DND-41 (cell line): ENCODE measurements around the gene R3HDM1.

Experiments
- EZH2 ChIP-seq: IDR thresholded peaks from 3 replicates; pipeline ENCODE4 v1.6.1; 2012; ENCODE audit warnings: borderline replicate concordance, low read depth, mild to moderate bottlenecking, moderate library complexity, low read length, inconsistent platforms; ENCODE audit not compliant: severe bottlenecking
- TF ChIP-seq, protein P1 (sequence below): IDR thresholded peaks from 2 replicates; pipeline ENCODE4 v1.5.1; 2012; ENCODE audit warnings: borderline replicate concordance, low read length, moderate library complexity, mild to moderate bottlenecking; ENCODE audit not compliant: poor library complexity, severe bottlenecking; ENCODE audit errors: extremely low read depth

DNA sequence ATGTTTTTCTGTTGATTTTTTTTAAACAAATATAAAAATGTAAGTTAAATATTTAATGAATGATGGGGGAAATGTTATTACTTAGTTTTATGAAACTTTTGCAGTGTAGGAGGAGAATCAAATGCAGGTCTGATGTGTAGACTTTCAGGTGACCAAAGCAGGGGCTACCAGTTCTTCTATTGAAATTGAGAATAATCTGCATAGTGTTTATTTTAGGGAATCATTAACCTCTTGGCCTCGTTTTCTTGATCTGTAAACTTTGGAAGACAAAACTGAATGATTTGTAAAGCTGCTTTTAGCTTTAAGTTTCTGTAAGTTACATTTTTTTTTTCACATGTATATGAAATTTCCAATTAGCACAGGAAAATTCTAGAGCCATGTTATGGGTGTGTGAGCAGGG is 99.2 kb downstream of the R3HDM1 start:
- TF ChIP-seq, protein P1, sequence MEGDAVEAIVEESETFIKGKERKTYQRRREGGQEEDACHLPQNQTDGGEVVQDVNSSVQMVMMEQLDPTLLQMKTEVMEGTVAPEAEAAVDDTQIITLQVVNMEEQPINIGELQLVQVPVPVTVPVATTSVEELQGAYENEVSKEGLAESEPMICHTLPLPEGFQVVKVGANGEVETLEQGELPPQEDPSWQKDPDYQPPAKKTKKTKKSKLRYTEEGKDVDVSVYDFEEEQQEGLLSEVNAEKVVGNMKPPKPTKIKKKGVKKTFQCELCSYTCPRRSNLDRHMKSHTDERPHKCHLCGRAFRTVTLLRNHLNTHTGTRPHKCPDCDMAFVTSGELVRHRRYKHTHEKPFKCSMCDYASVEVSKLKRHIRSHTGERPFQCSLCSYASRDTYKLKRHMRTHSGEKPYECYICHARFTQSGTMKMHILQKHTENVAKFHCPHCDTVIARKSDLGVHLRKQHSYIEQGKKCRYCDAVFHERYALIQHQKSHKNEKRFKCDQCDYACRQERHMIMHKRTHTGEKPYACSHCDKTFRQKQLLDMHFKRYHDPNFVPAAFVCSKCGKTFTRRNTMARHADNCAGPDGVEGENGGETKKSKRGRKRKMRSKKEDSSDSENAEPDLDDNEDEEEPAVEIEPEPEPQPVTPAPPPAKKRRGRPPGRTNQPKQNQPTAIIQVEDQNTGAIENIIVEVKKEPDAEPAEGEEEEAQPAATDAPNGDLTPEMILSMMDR, result no peak
- no peak for TF ChIP-seq EZH2
